Measurements from ENCODE around the gene SNX2.
"Not testable (repeated sequence)": the region's sequence is repeated elsewhere in the genome, so short reads cannot be mapped to it uniquely, and the experiment has no call there.

Gene SNX2

GRCh38 chr5:122844136-122844909 is 69.4 kb downstream of the SNX2 start:
- no peak for DNase-seq (ENCODE audit: low spot score)

- no peak for DNase-seq (ENCODE audit: low spot score)
Observed at GRCh38 chr5:122844910-122845228, 70.0 kb downstream of the SNX2 start.

GRCh38 chr5:122845229-122846050 is 70.6 kb downstream of the SNX2 start, which contains the start of gene SNX24:
SNX24 (plus strand) TSS chr5:122845613; CDS start chr5:122845634, 21 bp downstream.
- DNase-seq (ENCODE audit: low spot score): peak; percentile 73

GRCh38 chr5:122846051-122846550 is 71.2 kb downstream of the SNX2 start:
- DNase-seq (ENCODE audit: low spot score): peak; percentile 33

- no peak for DNase-seq (ENCODE audit: low spot score)
Observed at GRCh38 chr5:122847687-122848081, 72.8 kb downstream of the SNX2 start.

- DNase-seq (ENCODE audit: low spot score): no peak
Observed at GRCh38 chr5:122849771-122850170, 74.9 kb downstream of the SNX2 start.

GRCh38 chr5:122857538-122857937 is 82.7 kb downstream of the SNX2 start:
- not testable (repeated sequence) for DNase-seq (ENCODE audit: low spot score)

- DNase-seq (ENCODE audit: low spot score): no peak
Observed at GRCh38 chr5:122858451-122858850, 83.6 kb downstream of the SNX2 start.

GRCh38 chr5:122863240-122863639 is 88.4 kb downstream of the SNX2 start:
- no peak for DNase-seq (ENCODE audit: low spot score)

GRCh38 chr5:122863721-122864120 is 88.8 kb downstream of the SNX2 start:
- DNase-seq (ENCODE audit: low spot score): no peak

- no peak for DNase-seq (ENCODE audit: low spot score)
Observed at GRCh38 chr5:122864400-122864799, 89.5 kb downstream of the SNX2 start.

GRCh38 chr5:122864842-122865241 is 90.0 kb downstream of the SNX2 start:
- DNase-seq (ENCODE audit: low spot score): no peak

GRCh38 chr5:122870219-122870856 is 95.5 kb downstream of the SNX2 start:
- no peak for DNase-seq (ENCODE audit: low spot score)

GRCh38 chr5:122871661-122872060 is 96.8 kb downstream of the SNX2 start:
- DNase-seq (ENCODE audit: low spot score): no peak

- DNase-seq (ENCODE audit: low spot score): no peak
Observed at GRCh38 chr5:122874179-122874875, 99.4 kb downstream of the SNX2 start.

GRCh38 chr5:122877518-122877917 is 102.6 kb downstream of the SNX2 start:
- no peak for DNase-seq (ENCODE audit: low spot score)

GRCh38 chr5:122879076-122879475 is 104.2 kb downstream of the SNX2 start:
- DNase-seq (ENCODE audit: low spot score): no peak

Measured in cerebellar cortex (tissue), 1 donor.